ENCODE results near the gene SERHL2.

DNA sequence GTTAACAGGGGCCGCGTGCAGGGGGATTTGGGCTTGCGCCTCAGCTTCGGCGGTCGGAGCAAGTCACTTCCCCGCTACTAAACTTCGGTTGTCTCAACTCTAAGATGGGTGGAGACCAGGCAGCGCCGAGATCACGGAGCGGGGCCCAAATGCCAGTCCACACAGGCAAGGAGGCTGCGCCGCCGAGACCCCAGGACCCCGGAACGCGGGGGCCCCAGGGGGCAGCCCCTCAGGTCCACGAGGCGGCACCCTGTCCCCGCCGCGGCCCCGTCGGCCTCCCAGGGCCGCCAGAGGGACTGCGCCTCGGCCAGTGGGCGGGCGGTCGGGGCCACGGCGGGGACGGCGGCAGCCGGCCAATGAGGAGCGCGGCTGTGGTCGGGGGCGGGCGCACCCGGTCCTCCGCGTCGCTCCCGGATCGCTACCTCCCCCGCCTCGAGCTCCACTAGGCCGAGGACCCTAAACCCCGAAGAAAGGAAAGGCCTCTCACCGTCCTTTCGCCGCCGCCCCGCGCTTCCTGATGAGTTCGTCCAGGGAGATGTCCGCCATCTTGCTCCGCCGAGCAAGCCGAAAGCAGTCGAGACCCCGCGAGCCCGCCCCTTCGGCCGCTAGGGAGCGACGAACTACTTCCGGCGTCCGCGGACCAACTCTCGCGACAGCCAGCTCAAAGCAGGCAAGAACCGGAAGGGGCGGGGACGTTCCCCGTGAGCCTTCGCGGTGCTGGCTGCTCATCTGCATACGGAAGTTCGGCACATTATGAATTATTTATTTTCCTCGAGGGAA is 60.7 kb downstream of the SERHL2 start, which contains the start of gene POLDIP3:
- TF ChIP-seq POLR2A (IDR thresholded peaks at IDR 0.05) (peak in 1 of 4 donors; percentile 9), CTCF (IDR thresholded peaks at IDR 0.05) (peak in 2 of 7 experiments; percentile 55 to 67), POLR2AphosphoS5 (IDR thresholded peaks at IDR 0.05) (peak in 2 of 3 donors; percentile 36 to 83)
